ENCODE data around the gene INTS1.

DNA sequence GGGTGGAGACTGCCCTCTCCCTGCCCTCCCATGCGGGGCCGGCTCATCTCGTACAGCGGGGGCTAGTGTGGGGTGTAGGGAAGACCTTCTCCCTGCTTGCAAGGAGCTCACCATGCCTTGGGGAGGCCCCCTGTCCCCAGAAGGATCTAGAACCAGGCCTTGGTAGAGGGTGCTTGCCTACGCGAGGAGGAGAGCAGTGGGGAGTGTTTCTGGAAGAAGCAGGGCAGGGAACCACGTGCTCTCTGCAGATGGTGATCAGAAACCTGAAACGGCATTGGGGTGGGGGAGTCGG lies 29.0 kb upstream of the INTS1 start:
- TF ChIP-seq, protein P1, sequence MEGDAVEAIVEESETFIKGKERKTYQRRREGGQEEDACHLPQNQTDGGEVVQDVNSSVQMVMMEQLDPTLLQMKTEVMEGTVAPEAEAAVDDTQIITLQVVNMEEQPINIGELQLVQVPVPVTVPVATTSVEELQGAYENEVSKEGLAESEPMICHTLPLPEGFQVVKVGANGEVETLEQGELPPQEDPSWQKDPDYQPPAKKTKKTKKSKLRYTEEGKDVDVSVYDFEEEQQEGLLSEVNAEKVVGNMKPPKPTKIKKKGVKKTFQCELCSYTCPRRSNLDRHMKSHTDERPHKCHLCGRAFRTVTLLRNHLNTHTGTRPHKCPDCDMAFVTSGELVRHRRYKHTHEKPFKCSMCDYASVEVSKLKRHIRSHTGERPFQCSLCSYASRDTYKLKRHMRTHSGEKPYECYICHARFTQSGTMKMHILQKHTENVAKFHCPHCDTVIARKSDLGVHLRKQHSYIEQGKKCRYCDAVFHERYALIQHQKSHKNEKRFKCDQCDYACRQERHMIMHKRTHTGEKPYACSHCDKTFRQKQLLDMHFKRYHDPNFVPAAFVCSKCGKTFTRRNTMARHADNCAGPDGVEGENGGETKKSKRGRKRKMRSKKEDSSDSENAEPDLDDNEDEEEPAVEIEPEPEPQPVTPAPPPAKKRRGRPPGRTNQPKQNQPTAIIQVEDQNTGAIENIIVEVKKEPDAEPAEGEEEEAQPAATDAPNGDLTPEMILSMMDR (conservative IDR thresholded peaks at IDR 0.05; ENCODE audit: low read depth in 2 of 2), result no peak
- TF ChIP-seq POLR2AphosphoS5 (IDR thresholded peaks at IDR 0.05; ENCODE audit: low read depth) (no peak), EZH2 (IDR thresholded peaks at IDR 0.05; ENCODE audit: low read depth, unreplicated experiment) (no peak), JUNB (IDR thresholded peaks at IDR 0.05; ENCODE audit: unreplicated experiment) (no peak), EZH2phosphoT487 (IDR thresholded peaks at IDR 0.05; ENCODE audit: unreplicated experiment) (no peak), CREB1 (CRISPR knock-in tag; IDR thresholded peaks at IDR 0.05; ENCODE audit: low read depth) (no peak)

Measured in GM23338 (cell line).